ENCODE measurements around the gene USP17L28.
"Not testable (repeated sequence)": the region's sequence is repeated elsewhere in the genome, so short reads cannot be mapped to it uniquely, and the experiment has no call there.

The USP17L28 gene

GRCh38 chr4:9348593-9348992 lies at the start of gene USP17L28:
Gene USP17L28, plus strand, starts transcription at chr4:9348893. Its CDS starts 0 bp downstream, at chr4:9348893.
- not testable (repeated sequence) for DNase-seq (ENCODE audit: low read depth)

GRCh38 chr4:9324191-9324590 lies 24.5 kb upstream of the USP17L28 start:
- not testable (repeated sequence) for DNase-seq (ENCODE audit: low read depth)

- DNase-seq (ENCODE audit: low read depth): not testable (repeated sequence)
These were observed 23.8 kb upstream of the USP17L28 start, which contains the start of gene USP17L24 for GRCh38 chr4:9324865-9325264. Gene USP17L24, plus strand, starts transcription at chr4:9325165. Its CDS starts 0 bp downstream, at chr4:9325165.

- DNase-seq (ENCODE audit: low read depth): not testable (repeated sequence)
These were observed 19.1 kb upstream of the USP17L28 start, which contains the start of gene USP17L25 for GRCh38 chr4:9329611-9330010. Gene USP17L25, plus strand, starts transcription at chr4:9329911. Its CDS starts 0 bp downstream, at chr4:9329911.

- DNase-seq (ENCODE audit: low read depth): not testable (repeated sequence)
These were observed 14.3 kb upstream of the USP17L28 start, which contains the start of gene USP17L26 for GRCh38 chr4:9334358-9334757. Gene USP17L26, plus strand, starts transcription at chr4:9334658. Its CDS starts 0 bp downstream, at chr4:9334658.

GRCh38 chr4:9339103-9339502 lies 9.6 kb upstream of the USP17L28 start, which contains the start of gene USP17L5:
Gene USP17L5, plus strand, starts transcription at chr4:9339403. Its CDS starts 0 bp downstream, at chr4:9339403.
- not testable (repeated sequence) for DNase-seq (ENCODE audit: low read depth)

- DNase-seq (ENCODE audit: low read depth): not testable (repeated sequence)
These were observed 4.8 kb upstream of the USP17L28 start, which contains the start of gene USP17L27 for GRCh38 chr4:9343848-9344247. Gene USP17L27, plus strand, starts transcription at chr4:9344148. Its CDS starts 0 bp downstream, at chr4:9344148.

- DNase-seq (ENCODE audit: low read depth): not testable (repeated sequence)
These were observed 2.2 kb downstream of the USP17L28 start for GRCh38 chr4:9350866-9351265.

GRCh38 chr4:9353338-9353737 lies 4.6 kb downstream of the USP17L28 start, which contains the start of gene USP17L29:
Gene USP17L29, plus strand, starts transcription at chr4:9353638. Its CDS starts 0 bp downstream, at chr4:9353638.
- DNase-seq (ENCODE audit: low read depth): not testable (repeated sequence)

- not testable (repeated sequence) for DNase-seq (ENCODE audit: low read depth)
These were observed 14.1 kb downstream of the USP17L28 start, which contains the start of gene USP17L30 for GRCh38 chr4:9362829-9363228. Gene USP17L30, plus strand, starts transcription at chr4:9363129. Its CDS starts 0 bp downstream, at chr4:9363129.

- not testable (repeated sequence) for DNase-seq (ENCODE audit: low read depth)
These were observed 31.2 kb downstream of the USP17L28 start for GRCh38 chr4:9379881-9380280.

- DNase-seq (ENCODE audit: low read depth): not testable (repeated sequence)
These were observed 32.4 kb downstream of the USP17L28 start for GRCh38 chr4:9381012-9381534.

- no peak for DNase-seq (ENCODE audit: low read depth)
These were observed 35.4 kb downstream of the USP17L28 start for GRCh38 chr4:9384126-9384525.

GRCh38 chr4:9389001-9389400 lies 40.3 kb downstream of the USP17L28 start:
- not testable (repeated sequence) for DNase-seq (ENCODE audit: low read depth)

Data from amniotic epithelial cell (primary cell).